HepG2 (cell line): Measurements from ENCODE around the gene WNK4. TPM values are rescaled to one million over a fixed set of nuclear protein-coding genes. Genes with fewer than 3 reads are reported as not detected.
A peak's percentile ranks its signal among the peaks of the same experiment; 100 is the strongest.

ENCODE experiments used
- AKAP8 ChIP-seq: sonication (generic); formaldehyde crosslinking; IDR thresholded peaks from 2 replicates; pipeline ENCODE4 v1.5.1; 2020; ENCODE audit warnings: mild to moderate bottlenecking, missing genetic modification reagents
- BORCS8-MEF2B ChIP-seq: sonication (generic); formaldehyde crosslinking; IDR thresholded peaks from 2 replicates; pipeline ENCODE4 v1.8.0; 2022; ENCODE audit warnings: mild to moderate bottlenecking, missing genetic modification reagents
- DR1 ChIP-seq: sonication (generic); formaldehyde crosslinking; IDR thresholded peaks from 2 replicates; pipeline ENCODE4 v1.8.0; 2021; ENCODE audit warnings: mild to moderate bottlenecking, missing genetic modification reagents, inconsistent platforms
- EZH2 ChIP-seq: conservative IDR thresholded peaks from 2 replicates; pipeline ENCODE4 v1.6.1; 2012; ENCODE audit warnings: mild to moderate bottlenecking, low read depth, low read length, moderate library complexity
- HMG20A ChIP-seq: IDR thresholded peaks from 2 replicates; pipeline ENCODE4 v1.6.1; 2016; ENCODE audit warnings: borderline replicate concordance
- JARID2 ChIP-seq: sonication (generic); formaldehyde crosslinking; IDR thresholded peaks from 2 replicates; pipeline ENCODE4 v1.8.1; 2023; ENCODE audit warnings: missing genetic modification reagents, inconsistent platforms; ENCODE audit not compliant: insufficient replicate concordance
- KLF13 ChIP-seq: sonication (generic); formaldehyde crosslinking; IDR thresholded peaks from 2 replicates; pipeline ENCODE4 v1.4.0; 2020; ENCODE audit warnings: mild to moderate bottlenecking, missing genetic modification reagents
- MED1 ChIP-seq: sonication (generic); formaldehyde crosslinking; IDR thresholded peaks from 2 replicates; pipeline ENCODE4 v1.4.0; 2020; ENCODE audit warnings: missing genetic modification reagents
- MYC ChIP-seq: sonication (generic); formaldehyde crosslinking; IDR thresholded peaks from 2 replicates; pipeline ENCODE4 v1.9.0; 2021; ENCODE audit warnings: missing genetic modification reagents, borderline replicate concordance
- NR2C2 ChIP-seq: sonication (generic); formaldehyde crosslinking; IDR thresholded peaks from 2 replicates; pipeline ENCODE4 v1.4.0; 2020; ENCODE audit warnings: missing genetic modification reagents, mild to moderate bottlenecking, moderate library complexity, borderline replicate concordance
- ONECUT2 ChIP-seq: sonication (generic); formaldehyde crosslinking; IDR thresholded peaks from 2 replicates; pipeline ENCODE4 v1.4.0; 2020; ENCODE audit warnings: missing genetic modification reagents
- SMAD1 ChIP-seq: sonication (generic); formaldehyde crosslinking; IDR thresholded peaks from 2 replicates; pipeline ENCODE4 v1.4.0; 2020; ENCODE audit warnings: missing genetic modification reagents, low read depth, mild to moderate bottlenecking, borderline replicate concordance
- SOX6 ChIP-seq, 2 experiments: fragments of 450-650 bp in 1 of 2; sonication (generic) in 1 of 2; formaldehyde crosslinking in 1 of 2; IDR thresholded peaks; 2 replicates each; pipeline versions ENCODE4 v1.4.0 to v1.6.1; 2017 to 2020; ENCODE audit warnings: antibody characterized with exemption in 1 of 2, mild to moderate bottlenecking in 1 of 2, missing genetic modification reagents in 1 of 2
- SRY ChIP-seq: sonication (generic); formaldehyde crosslinking; IDR thresholded peaks from 2 replicates; pipeline ENCODE4 v1.8.0; 2022; ENCODE audit warnings: mild to moderate bottlenecking, missing genetic modification reagents
- ZNF17 ChIP-seq: sonication (generic); formaldehyde crosslinking; IDR thresholded peaks from 2 replicates; pipeline ENCODE4 v1.5.0; 2020; ENCODE audit warnings: mild to moderate bottlenecking, missing genetic modification reagents
- ZNF326 ChIP-seq: sonication (generic); formaldehyde crosslinking; IDR thresholded peaks from 2 replicates; pipeline ENCODE4 v1.4.0; 2020; ENCODE audit warnings: missing genetic modification reagents, borderline replicate concordance
- ZNF407 ChIP-seq: sonication (generic); formaldehyde crosslinking; IDR thresholded peaks from one replicate; pipeline ENCODE4 v1.5.1; 2020; ENCODE audit warnings: mild to moderate bottlenecking, missing genetic modification reagents; ENCODE audit errors: not compliant biosample characterization
- ZNF572 ChIP-seq: sonication (generic); formaldehyde crosslinking; IDR thresholded peaks from 2 replicates; pipeline ENCODE4 v1.5.1; 2020; ENCODE audit warnings: mild to moderate bottlenecking, missing genetic modification reagents
- ZNF724P ChIP-seq: sonication (generic); formaldehyde crosslinking; IDR thresholded peaks from 2 replicates; pipeline ENCODE4 v1.8.0; 2022; ENCODE audit warnings: missing genetic modification reagents, borderline replicate concordance
- ZNF75D ChIP-seq: sonication (generic); formaldehyde crosslinking; IDR thresholded peaks from 2 replicates; pipeline ENCODE4 v1.8.1; 2023; ENCODE audit warnings: missing genetic modification reagents, mild to moderate bottlenecking, borderline replicate concordance
- polyA plus RNA-seq, 8 experiments: library from polyadenylated mRNA; depleted of rRNA in 3 of 8; stranded (reverse) in 7 of 8; unstranded in 1 of 8; fragments of >200 nt; fragmentation: Illumina TruSeq in 4 of 8; extraction: Trizol in 4 of 8; gene quantifications; 2 replicates each; pipeline versions ENCODE4 v1.2.1 to v1.2.3, GENCODE V29; 2011 to 2016; ENCODE audit warnings: low read depth in 4 of 8, missing spikeins in 1 of 8, mixed read lengths in 1 of 8; ENCODE audit not compliant: insufficient read depth in 1 of 8
- total RNA-seq, 5 experiments: library from RNA; depleted of rRNA; stranded (reverse); fragments of >200 nt; fragmentation: Illumina TruSeq; extraction: Trizol; gene quantifications; 2 replicates each; pipeline ENCODE4 v1.2.3, GENCODE V29; 2016; ENCODE audit warnings: low read depth in 1 of 5
- TF ChIP-seq, protein P1 (sequence below): IDR thresholded peaks from 2 replicates; pipeline ENCODE4 v1.6.1; 2018; ENCODE audit warnings: missing genetic modification reagents, mild to moderate bottlenecking, missing compliant biosample characterization

Gene WNK4
- total and polyA plus RNA-seq, 2 of the 13 experiments (the other 11 are each of a cell fraction or from before 2014, with no cell fraction given) = 2.7 to 13.7 TPM

- TF ChIP-seq EZH2 (no peak), HMG20A (peak; percentile 26; the same call in 1 of the 2 replicates), SOX6 (IDR thresholded peaks at IDR 0.05) (no peak), SOX6 (CRISPR knock-in tag; IDR thresholded peaks at IDR 0.05) (peak; percentile 69; the same call in 1 of the 2 replicates), ZNF572 (no peak), MYC (CRISPR knock-in tag) (no peak), BORCS8-MEF2B (no peak), AKAP8 (no peak), DR1 (CRISPR knock-in tag) (no peak), NR2C2 (CRISPR knock-in tag) (peak; percentile 74; the same call in 1 of the 2 replicates), JARID2 (CRISPR knock-in tag) (no peak), ZNF326 (CRISPR knock-in tag) (no peak), KLF13 (CRISPR knock-in tag) (no peak), SRY (CRISPR knock-in tag) (no peak), SMAD1 (CRISPR knock-in tag) (no peak), ONECUT2 (CRISPR knock-in tag) (no peak), ZNF407 (CRISPR knock-in tag) (no peak), ZNF17 (CRISPR knock-in tag) (no peak), ZNF75D (CRISPR knock-in tag) (no peak), ZNF724P (CRISPR knock-in tag) (no peak), MED1 (CRISPR knock-in tag) (peak; percentile 62; the same call in 1 of the 2 replicates)
- TF ChIP-seq, protein P1, sequence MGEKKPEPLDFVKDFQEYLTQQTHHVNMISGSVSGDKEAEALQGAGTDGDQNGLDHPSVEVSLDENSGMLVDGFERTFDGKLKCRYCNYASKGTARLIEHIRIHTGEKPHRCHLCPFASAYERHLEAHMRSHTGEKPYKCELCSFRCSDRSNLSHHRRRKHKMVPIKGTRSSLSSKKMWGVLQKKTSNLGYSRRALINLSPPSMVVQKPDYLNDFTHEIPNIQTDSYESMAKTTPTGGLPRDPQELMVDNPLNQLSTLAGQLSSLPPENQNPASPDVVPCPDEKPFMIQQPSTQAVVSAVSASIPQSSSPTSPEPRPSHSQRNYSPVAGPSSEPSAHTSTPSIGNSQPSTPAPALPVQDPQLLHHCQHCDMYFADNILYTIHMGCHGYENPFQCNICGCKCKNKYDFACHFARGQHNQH (CRISPR knock-in tag) = 0 out of 2 replicates have a peak, but pooled peaks have one; percentile 28
These were observed 4.8 kb upstream of the WNK4 start (continued) for GRCh38 chr17:42775534-42776098.
